Esophagus muscularis mucosa (tissue), 4 donors: ENCODE measurements around the gene XPNPEP1.

Experiments
- EP300 ChIP-seq: sonication (generic); formaldehyde crosslinking; IDR thresholded peaks from one replicate; pipeline ENCODE4 v1.6.1; 2017; ENCODE audit warnings: antibody characterized with exemption
- POLR2A ChIP-seq: fragments of 450-650 bp; IDR thresholded peaks from one replicate; pipeline ENCODE4 v1.6.1; 2017; ENCODE audit warnings: antibody characterized with exemption, moderate library complexity, mild to moderate bottlenecking, low read depth
- TF ChIP-seq, protein P1 (sequence below), 3 experiments: fragments of 200-600 bp in 2 of 3; fragments of 450-650 bp in 1 of 3; sonication (generic) in 2 of 3; IDR thresholded peaks; one replicate each; pipeline ENCODE4 v1.5.1; 2017 to 2019; ENCODE audit warnings: antibody characterized with exemption in 3 of 3, mild to moderate bottlenecking in 2 of 3, moderate library complexity in 1 of 3

DNA sequence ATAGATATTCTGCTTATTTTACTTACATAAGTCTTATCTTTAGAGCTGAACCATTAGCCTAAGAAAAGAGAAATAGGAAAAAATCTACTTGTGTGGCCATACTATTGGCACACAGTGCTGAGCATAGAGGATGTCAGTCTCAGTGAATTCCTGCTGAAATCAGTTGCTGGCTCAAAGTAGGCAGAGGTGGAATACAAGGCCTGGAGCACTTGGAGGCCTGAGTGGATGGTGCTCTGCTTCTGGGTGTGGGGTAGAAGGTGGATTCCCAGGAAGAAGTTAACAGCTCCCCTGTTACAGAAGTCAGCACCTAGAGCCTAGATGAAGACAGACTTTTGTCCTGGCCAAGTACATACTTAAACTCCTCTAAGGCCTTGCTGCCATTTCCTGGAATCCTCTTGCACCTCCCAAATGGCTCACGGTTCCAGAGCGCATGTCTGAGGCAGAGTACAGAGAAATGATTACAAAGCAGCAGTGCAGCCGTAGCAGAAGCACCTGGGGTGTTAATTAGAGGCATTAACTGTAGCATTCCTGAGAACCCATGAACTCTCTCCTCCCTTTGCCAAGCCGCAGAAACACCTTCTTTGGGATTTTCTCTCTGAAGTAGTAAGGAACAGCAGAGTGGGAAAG, 18.0 kb upstream of the XPNPEP1 start:
- TF ChIP-seq POLR2A (no peak), EP300 (no peak)
- TF ChIP-seq, protein P1, sequence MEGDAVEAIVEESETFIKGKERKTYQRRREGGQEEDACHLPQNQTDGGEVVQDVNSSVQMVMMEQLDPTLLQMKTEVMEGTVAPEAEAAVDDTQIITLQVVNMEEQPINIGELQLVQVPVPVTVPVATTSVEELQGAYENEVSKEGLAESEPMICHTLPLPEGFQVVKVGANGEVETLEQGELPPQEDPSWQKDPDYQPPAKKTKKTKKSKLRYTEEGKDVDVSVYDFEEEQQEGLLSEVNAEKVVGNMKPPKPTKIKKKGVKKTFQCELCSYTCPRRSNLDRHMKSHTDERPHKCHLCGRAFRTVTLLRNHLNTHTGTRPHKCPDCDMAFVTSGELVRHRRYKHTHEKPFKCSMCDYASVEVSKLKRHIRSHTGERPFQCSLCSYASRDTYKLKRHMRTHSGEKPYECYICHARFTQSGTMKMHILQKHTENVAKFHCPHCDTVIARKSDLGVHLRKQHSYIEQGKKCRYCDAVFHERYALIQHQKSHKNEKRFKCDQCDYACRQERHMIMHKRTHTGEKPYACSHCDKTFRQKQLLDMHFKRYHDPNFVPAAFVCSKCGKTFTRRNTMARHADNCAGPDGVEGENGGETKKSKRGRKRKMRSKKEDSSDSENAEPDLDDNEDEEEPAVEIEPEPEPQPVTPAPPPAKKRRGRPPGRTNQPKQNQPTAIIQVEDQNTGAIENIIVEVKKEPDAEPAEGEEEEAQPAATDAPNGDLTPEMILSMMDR (IDR thresholded peaks at IDR 0.05), result no peak
